HG02759 (cell line): ENCODE measurements around the gene PTBP3.
"Not testable (repeated sequence)": the region's sequence is repeated elsewhere in the genome, so short reads cannot be mapped to it uniquely, and the experiment has no call there.

Experiments
- ATAC-seq: cut with Tn5 transposase; IDR thresholded peaks from one replicate; pipeline ENCODE4 v1.9.1; 2021; ENCODE audit warnings: mild to moderate bottlenecking, moderate library complexity; ENCODE audit not compliant: unreplicated experiment

The PTBP3 gene

GRCh38 chr9:112274600-112274999 is 58.8 kb downstream of the PTBP3 start:
- no peak for ATAC-seq

- ATAC-seq: no peak
Observed at GRCh38 chr9:112273876-112274275, 59.5 kb downstream of the PTBP3 start.

- no peak for ATAC-seq
Observed at GRCh38 chr9:112271466-112272098, 61.8 kb downstream of the PTBP3 start.

- no peak for ATAC-seq
Observed at GRCh38 chr9:112268413-112268812, 65.0 kb downstream of the PTBP3 start.

GRCh38 chr9:112267086-112267485 is 66.3 kb downstream of the PTBP3 start:
- not testable (repeated sequence) for ATAC-seq

- no peak for ATAC-seq
Observed at GRCh38 chr9:112265391-112265790, 68.0 kb downstream of the PTBP3 start.

GRCh38 chr9:112262577-112262976 is 70.8 kb downstream of the PTBP3 start:
- no peak for ATAC-seq

GRCh38 chr9:112261133-112261532 is 72.3 kb downstream of the PTBP3 start:
- no peak for ATAC-seq

GRCh38 chr9:112258106-112258505 is 75.3 kb downstream of the PTBP3 start:
- ATAC-seq: no peak

- ATAC-seq: no peak
Observed at GRCh38 chr9:112252194-112252593, 81.2 kb downstream of the PTBP3 start.

GRCh38 chr9:112249277-112249676 is 84.1 kb downstream of the PTBP3 start:
- ATAC-seq: peak; percentile 50

- ATAC-seq: no peak
Observed at GRCh38 chr9:112248722-112249121, 84.7 kb downstream of the PTBP3 start.

- ATAC-seq: no peak
Observed at GRCh38 chr9:112247090-112247489, 86.3 kb downstream of the PTBP3 start.

GRCh38 chr9:112245126-112245525 is 88.3 kb downstream of the PTBP3 start:
- no peak for ATAC-seq

- no peak for ATAC-seq
Observed at GRCh38 chr9:112242147-112242804, 91.1 kb downstream of the PTBP3 start.

- ATAC-seq: no peak
Observed at GRCh38 chr9:112241491-112241890, 91.9 kb downstream of the PTBP3 start.

- no peak for ATAC-seq
Observed at GRCh38 chr9:112239708-112240107, 93.7 kb downstream of the PTBP3 start.

- ATAC-seq: no peak
Observed at GRCh38 chr9:112239284-112239683, 94.1 kb downstream of the PTBP3 start.

GRCh38 chr9:112234779-112235178 is 98.6 kb downstream of the PTBP3 start:
- ATAC-seq: no peak

GRCh38 chr9:112233769-112234168 is 99.7 kb downstream of the PTBP3 start:
- ATAC-seq: no peak

GRCh38 chr9:112232233-112232632 is 101.2 kb downstream of the PTBP3 start:
- no peak for ATAC-seq

- no peak for ATAC-seq
Observed at GRCh38 chr9:112226091-112226490, 107.3 kb downstream of the PTBP3 start.
